AG04450 (cell line): ENCODE measurements around the gene TULP4. TPM values are rescaled to one million over a fixed set of nuclear protein-coding genes. Genes with fewer than 3 reads are reported as not detected.
A peak's percentile ranks its signal among the peaks of the same experiment; 100 is the strongest.

Experiments used
- CTCF ChIA-PET: fragments of 300-600, 350-600 bp; formaldehyde crosslinking; extraction: SDS; loops from one replicate; lab custom pipeline; 2022; ENCODE audit warnings: antibody characterized with exemption, inconsistent platforms; lab: Charles Lee
- POLR2A ChIA-PET: fragments of 350-600 bp; formaldehyde crosslinking; extraction: SDS; loops from one replicate; lab custom pipeline; 2021; ENCODE audit warnings: antibody characterized with exemption, inconsistent platforms; lab: Yijun Ruan, JAX
- DNase-seq: peaks from one replicate; pipeline ENCODE4 v3.0.0-alpha.2; 2011; ENCODE audit warnings: low read depth, low spot score
- H3K27ac ChIP-seq: one replicate; pipeline ENCODE4 v1.5.1; 2012; ENCODE audit warnings: low read depth, low read length, control low read depth
- H3K27me3 ChIP-seq: one replicate; pipeline ENCODE4 v1.6.0; 2012; ENCODE audit warnings: low read length; ENCODE audit not compliant: control insufficient read depth, insufficient read depth
- H3K4me3 ChIP-seq: 2 replicates; pipeline ENCODE4 v1.5.1; 2011; ENCODE audit warnings: mild to moderate bottlenecking, low read depth, low read length, control low read depth
- H3K9me3 ChIP-seq: 2 replicates; pipeline ENCODE4 v1.5.1; 2012; ENCODE audit warnings: low read length; ENCODE audit not compliant: control insufficient read depth, insufficient read depth
- CTCF ChIP-seq: IDR thresholded peaks from 2 replicates; pipeline ENCODE4 v1.5.1; 2011; ENCODE audit warnings: low read depth, low read length, control low read depth, inconsistent platforms
- polyA plus RNA-seq: library from polyadenylated mRNA; depleted of rRNA; stranded (reverse); fragments of >200 nt; gene quantifications from 2 replicates; pipeline ENCODE4 v1.2.3, GENCODE V29; 2011

TULP4 gene
- polyA plus RNA-seq, 1 experiment = 15.9 TPM

DNA sequence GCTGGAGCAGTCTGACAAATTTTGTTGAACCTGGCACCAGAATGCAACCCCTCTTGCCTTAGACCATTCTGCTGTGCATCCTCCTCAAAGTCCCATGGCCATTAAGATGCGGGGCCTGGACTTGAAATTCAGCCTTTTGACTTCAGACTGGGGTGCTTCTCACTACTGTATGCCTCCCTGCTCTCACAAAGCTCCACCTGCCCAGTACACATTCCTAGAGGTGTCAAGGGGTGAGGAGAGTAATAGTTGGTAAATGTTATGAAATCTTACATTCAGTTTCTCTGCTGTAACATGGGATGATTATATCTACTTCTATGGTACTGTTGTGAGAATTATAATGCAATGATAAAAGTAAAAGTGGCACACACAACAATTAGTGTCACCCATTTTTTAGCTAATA lies 70.8 kb downstream of the TULP4 start:
- H3K9me3 ChIP-seq = no peaks in the 10 kb centered on the region
- TF ChIP-seq CTCF = no peak
- no peak overlapping the region for H3K27ac ChIP-seq
- POLR2A ChIA-PET = no interaction called here
- H3K4me3 ChIP-seq = no peak overlapping the region
- CTCF ChIA-PET = no interaction called here
- no peaks in the 10 kb centered on the region for H3K27me3 ChIP-seq
- no peak for DNase-seq

DNA sequence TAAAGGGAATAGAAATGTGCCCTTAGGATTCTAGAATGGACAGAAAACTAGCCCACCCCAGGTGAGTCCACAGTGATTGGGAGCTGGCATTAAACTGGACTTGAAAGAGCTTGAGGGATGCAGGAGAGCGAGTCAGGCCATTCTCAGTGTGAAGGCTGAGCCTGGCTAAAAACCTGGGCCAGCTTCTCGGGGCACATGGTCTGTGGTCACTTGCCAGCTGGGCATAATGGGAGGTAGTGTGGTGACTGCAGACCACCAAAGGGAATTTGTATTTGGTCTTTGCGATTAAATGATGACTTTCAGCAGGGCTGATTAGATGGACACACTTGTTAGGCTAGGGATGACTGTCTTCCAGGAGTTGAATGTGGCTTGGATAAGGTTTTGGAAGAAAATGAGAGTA lies 71.3 kb downstream of the TULP4 start:
- no peak for DNase-seq
- Histone ChIP-seq H3K9me3 (no peaks in the 10 kb centered on the region), H3K27me3 (no peaks in the 10 kb centered on the region), H3K27ac (no peak overlapping the region), H3K4me3 (no peak overlapping the region)
- TF ChIP-seq CTCF = no peak
- ChIA-PET CTCF (no interaction called here), POLR2A (no interaction called here)

GRCh38 chr6:158384671-158385110 lies 72.4 kb downstream of the TULP4 start:
- H3K4me3 ChIP-seq = no peak overlapping the region
- ChIA-PET CTCF (interaction anchor here (1.1 to 1.8 kb wide), 2 partner anchors 32 to 221 kb away, joined by 3 to 4 read pairs; no protein-coding TSS in a partner anchor), POLR2A (interaction anchor here (1.1 kb wide), 1 partner anchor 164 kb away, joined by 3 read pairs; no protein-coding TSS in a partner anchor)
- no peaks in the 10 kb centered on the region for H3K27me3 ChIP-seq
- no peak for TF ChIP-seq CTCF
- no peaks in the 10 kb centered on the region for H3K9me3 ChIP-seq
- H3K27ac ChIP-seq = no peak overlapping the region
- no peak for DNase-seq

DNA sequence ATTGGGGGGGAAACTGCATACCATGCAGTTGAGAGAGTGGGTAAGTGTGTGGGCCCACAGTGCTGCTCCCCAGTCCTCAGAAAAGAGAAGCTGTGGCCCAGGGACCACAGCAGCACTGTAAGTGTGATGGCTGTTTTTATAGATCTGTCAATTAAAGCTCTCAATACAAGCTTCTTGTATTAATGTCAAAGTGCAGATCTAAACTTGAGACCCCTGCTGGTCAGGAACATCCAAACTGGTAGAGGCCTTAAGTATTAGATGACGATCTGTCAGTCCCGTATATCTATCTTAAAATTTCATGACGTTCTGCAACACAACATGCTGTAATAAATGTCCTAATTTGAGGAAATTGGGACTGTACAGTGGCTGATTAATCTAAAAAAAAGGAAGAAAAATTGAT lies 74.8 kb downstream of the TULP4 start:
- H3K27me3 ChIP-seq = no peaks in the 10 kb centered on the region
- no peak for DNase-seq
- POLR2A ChIA-PET = no interaction called here
- H3K4me3 ChIP-seq = no peak overlapping the region
- no peaks in the 10 kb centered on the region for H3K9me3 ChIP-seq
- CTCF ChIA-PET = interaction anchor here (0.8 to 1.6 kb wide), 3 partner anchors 9 to 167 kb away, joined by 3 to 6 read pairs (median 3); no protein-coding TSS in a partner anchor
- peak; percentile 23; the same call in 1 of the 2 replicates for TF ChIP-seq CTCF
- H3K27ac ChIP-seq = no peak overlapping the region

DNA sequence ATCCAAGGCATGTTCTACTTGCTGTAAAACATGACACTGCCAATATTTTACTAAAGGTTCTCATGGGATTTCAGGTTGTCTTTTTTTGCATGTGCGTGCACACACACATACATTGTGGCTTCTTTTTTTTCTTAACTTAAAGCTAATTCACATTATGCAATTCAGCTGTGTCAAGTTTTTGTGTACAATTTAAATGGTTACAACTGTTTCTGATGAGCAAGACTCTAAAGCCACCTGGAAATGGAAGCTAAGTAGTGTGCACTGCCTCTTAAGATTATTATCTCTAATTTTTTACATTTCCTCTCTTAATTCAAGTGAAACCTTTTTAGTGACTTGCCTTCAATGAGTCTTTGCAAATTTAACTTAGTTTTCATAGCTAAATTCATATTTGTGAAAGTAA lies 75.3 kb downstream of the TULP4 start:
- no peaks in the 10 kb centered on the region; the same call in 1 of the 2 replicates for H3K9me3 ChIP-seq
- H3K27ac ChIP-seq = no peak overlapping the region
- POLR2A ChIA-PET = no interaction called here
- no peak overlapping the region for H3K4me3 ChIP-seq
- no peak for DNase-seq
- CTCF ChIA-PET = interaction anchor here (0.8 to 1.6 kb wide), 3 partner anchors 10 to 173 kb away, joined by 3 to 6 read pairs (median 3); no protein-coding TSS in a partner anchor
- no peaks in the 10 kb centered on the region for H3K27me3 ChIP-seq
- no peak for TF ChIP-seq CTCF
